HG03135 (cell line): ENCODE results near the gene ZNF732.
"Not testable (repeated sequence)": the region's sequence is repeated elsewhere in the genome, so short reads cannot be mapped to it uniquely, and the experiment has no call there.

ENCODE experiments used
- ATAC-seq: cut with Tn5 transposase; IDR thresholded peaks from one replicate; pipeline ENCODE4 v1.9.1; 2021; ENCODE audit warnings: mild to moderate bottlenecking, moderate library complexity; ENCODE audit not compliant: unreplicated experiment

The ZNF732 gene

GRCh38 chr4:253936-254756, 51.1 kb downstream of the ZNF732 start:
- no peak for ATAC-seq

- ATAC-seq = no peak
Observed at GRCh38 chr4:252065-252601, 53.1 kb downstream of the ZNF732 start.

GRCh38 chr4:244471-244870, 60.8 kb downstream of the ZNF732 start:
- no peak for ATAC-seq

GRCh38 chr4:243426-243825, 61.8 kb downstream of the ZNF732 start:
- ATAC-seq = no peak

GRCh38 chr4:242121-242848, 63.0 kb downstream of the ZNF732 start:
- no peak for ATAC-seq

- not testable (repeated sequence) for ATAC-seq
Observed at GRCh38 chr4:241411-241810, 63.9 kb downstream of the ZNF732 start.

- no peak for ATAC-seq
Observed at GRCh38 chr4:236028-236427, 69.2 kb downstream of the ZNF732 start.

- ATAC-seq = no peak
Observed at GRCh38 chr4:234178-234577, 71.1 kb downstream of the ZNF732 start.

GRCh38 chr4:223913-224497, 81.3 kb downstream of the ZNF732 start:
- no peak for ATAC-seq
